Raji (cell line): ENCODE results near the gene MEAF6.

Experiments
- POLR2A ChIP-seq: IDR thresholded peaks from 2 replicates; pipeline ENCODE4 v1.6.1; 2011; ENCODE audit warnings: low read depth, low read length, control low read depth; ENCODE audit not compliant: insufficient read depth

MEAF6 gene

DNA sequence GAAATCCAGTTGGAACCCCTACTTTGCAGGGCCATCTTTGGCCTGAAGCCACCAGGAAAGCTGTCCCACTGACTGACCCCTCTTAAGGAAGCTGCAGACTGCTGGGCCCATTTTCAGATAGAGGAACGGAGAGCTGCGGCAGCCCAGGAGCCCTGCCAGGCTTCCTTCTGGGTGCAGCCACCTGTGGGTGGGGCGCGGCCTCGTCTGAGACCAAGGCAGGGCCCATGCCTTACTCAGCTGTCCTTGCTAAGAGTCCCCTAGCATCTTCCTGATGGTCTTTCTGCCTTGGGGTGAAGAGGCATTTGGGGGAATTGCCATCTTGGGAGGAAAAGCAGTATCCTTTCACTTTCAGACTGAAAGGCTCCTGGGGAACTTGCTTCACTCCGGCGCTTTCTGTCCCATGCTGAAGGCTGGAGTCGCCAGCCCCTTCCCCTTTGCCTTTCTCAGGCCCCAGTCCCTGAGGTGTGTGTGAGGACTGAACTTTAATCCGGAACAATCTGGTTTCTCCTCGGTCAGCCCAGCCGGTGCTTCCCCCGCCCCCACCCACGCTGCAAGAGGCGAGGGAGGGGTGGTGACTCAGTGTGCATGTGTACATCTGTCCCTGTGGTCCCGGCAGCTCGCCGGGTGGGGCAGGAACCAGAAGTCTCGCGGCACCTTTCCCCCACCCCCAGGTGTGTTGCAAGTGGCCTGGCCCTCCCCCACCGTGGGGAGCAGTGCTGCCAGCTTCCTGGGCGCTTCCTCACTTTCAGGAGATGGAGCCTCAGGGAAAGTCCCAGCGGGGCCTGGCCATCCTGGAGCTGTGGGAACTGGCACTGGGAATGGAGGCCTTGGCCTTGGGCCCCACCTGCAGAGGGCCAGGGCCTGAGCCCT lies 35.1 kb downstream of the MEAF6 start:
- TF ChIP-seq POLR2A = no peak

- no peak for TF ChIP-seq POLR2A
These were observed 35.7 kb downstream of the MEAF6 start for GRCh38 chr1:37478890-37479254.

GRCh38 chr1:37478451-37478881 lies 36.1 kb downstream of the MEAF6 start:
- no peak for TF ChIP-seq POLR2A

DNA sequence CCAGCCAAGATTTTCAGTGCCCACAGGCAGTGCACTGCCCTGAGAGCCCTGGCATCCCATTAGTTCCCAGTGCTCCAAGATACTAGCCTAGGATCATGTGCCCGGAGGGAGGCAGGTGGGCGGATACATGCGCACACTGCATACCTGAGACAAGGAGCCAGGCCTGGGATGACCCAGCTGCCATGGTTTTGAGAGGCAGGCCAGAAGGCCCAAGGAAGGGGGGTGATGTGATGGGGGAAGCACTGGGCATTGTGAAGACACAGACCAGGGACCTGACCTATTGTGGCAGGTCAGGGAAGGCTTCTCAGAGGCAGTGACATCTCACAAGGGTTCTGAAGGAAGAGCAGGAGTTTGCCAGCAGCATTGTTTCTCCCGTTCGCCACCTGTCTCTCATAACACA lies 36.6 kb downstream of the MEAF6 start:
- TF ChIP-seq POLR2A = no peak

GRCh38 chr1:37477198-37477931 lies 37.2 kb downstream of the MEAF6 start:
- TF ChIP-seq POLR2A = peak; percentile 56; the same call in 1 of the 2 replicates

- TF ChIP-seq POLR2A = no peak
These were observed 37.9 kb downstream of the MEAF6 start for GRCh38 chr1:37476460-37477197.

DNA sequence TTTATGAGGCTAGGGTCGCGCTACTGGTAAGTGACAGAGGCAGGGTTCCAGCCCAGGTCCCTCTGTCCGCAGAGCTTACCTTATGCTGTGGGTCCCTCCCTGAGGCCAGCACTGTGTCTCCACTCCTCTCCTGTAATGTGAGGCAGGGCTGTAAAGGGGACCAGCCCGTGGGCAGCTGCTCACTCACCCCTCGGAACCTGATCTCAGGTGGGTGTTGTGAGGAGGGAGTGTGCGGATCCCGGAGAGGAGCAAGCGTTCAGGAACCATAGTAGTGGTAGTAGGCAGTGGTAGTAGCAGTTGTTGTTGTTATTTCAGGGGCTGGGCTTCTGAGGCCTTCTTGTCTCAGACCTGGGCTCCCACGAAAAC lies 38.5 kb downstream of the MEAF6 start:
- TF ChIP-seq POLR2A = no peak

- no peak for TF ChIP-seq POLR2A
These were observed 39.0 kb downstream of the MEAF6 start for GRCh38 chr1:37475380-37476086.

- 0 out of 2 replicates have a peak, but pooled peaks have one; percentile 7 for TF ChIP-seq POLR2A
These were observed 39.7 kb downstream of the MEAF6 start for GRCh38 chr1:37474697-37475379.

DNA sequence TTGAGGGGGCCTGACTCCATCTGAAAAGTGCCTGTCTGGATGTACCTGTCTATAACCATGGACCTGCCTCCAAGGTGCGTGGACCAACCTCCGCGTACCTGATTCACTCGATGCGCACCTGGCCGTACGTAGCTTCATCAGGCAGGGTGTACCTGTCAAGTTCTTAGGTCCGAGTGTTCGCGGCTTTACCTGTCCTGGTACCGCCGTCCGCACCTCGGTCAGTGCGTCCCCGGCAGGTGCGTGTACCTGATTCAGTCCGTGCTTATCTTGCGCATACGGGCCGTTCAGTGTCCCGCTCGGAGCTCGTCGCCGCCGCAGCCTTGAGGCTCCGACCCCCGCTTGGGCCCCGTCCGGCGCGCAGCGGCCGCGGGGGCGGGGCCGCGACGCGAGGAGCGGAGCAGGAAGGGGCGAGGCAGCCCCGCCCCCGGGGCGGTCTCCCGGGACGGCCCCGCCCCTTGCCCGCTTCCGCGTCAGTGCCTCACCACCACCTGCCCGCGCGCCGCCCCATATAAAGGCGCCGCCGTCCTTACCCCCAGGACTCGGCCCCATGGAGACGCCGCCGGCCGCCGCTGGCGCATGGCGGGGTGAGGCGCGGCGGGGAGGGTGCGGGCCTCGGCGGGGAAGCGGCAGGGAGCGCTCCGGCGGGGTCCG lies 40.4 kb downstream of the MEAF6 start, which contains the start of gene ZC3H12A:
ZC3H12A (plus strand) TSS at position 535 of the 651 bp plus-strand sequence. CDS start 917 bp downstream, outside the sequence.
- peak; percentile 82 for TF ChIP-seq POLR2A

DNA sequence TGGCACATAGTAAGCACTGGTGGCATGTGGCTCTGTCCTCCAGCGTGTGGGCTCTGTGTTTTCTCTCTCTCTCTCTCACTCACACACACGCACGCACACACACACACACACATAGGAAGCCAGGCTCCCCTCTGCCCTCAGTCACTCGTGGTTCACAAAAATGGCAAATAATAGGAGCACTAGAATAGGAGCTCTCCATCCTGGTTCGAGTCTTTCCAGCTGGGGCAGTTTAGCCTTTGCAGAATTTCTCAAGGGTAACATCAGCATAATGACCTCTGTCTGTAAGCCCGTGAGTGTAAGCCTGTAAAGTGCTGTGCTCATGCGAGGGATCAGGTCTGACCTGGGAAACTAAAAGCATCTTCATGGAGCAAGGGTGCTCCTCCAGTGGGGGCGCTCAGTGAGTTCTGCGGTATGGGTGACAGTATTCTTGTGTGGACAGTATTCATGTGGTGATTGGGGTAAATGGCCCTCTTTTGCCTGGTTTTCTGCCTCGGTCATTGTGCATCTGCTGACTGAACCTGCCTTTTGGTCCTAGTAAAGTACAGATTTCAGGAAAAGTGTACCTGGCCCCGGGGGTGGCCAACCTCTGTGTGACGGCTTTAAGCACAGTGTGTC lies 41.0 kb downstream of the MEAF6 start:
- no peak for TF ChIP-seq POLR2A

- no peak for TF ChIP-seq POLR2A
These were observed 41.6 kb downstream of the MEAF6 start for GRCh38 chr1:37472994-37473393.

DNA sequence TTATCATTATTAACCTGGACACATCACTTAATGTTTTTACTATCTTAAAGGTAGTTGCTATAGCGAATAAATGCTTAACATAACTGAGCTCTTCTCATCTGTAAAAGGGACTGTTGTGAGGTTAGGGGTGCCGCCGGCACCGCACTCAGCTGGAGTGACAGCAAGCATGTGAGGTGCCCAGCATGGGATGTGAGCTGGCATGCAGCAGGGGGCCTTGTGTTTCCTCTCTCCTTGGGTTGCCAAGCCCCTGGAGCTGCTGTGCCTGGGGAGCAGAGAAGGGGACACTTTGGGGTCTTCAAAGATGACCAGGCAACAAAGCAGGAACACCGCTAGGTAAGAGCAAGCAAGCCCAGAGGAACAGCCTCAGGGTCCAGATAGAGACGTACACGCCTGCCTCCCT lies 42.3 kb downstream of the MEAF6 start:
- TF ChIP-seq POLR2A = no peak
